ENCODE data around the gene ANKHD1.

DNA sequence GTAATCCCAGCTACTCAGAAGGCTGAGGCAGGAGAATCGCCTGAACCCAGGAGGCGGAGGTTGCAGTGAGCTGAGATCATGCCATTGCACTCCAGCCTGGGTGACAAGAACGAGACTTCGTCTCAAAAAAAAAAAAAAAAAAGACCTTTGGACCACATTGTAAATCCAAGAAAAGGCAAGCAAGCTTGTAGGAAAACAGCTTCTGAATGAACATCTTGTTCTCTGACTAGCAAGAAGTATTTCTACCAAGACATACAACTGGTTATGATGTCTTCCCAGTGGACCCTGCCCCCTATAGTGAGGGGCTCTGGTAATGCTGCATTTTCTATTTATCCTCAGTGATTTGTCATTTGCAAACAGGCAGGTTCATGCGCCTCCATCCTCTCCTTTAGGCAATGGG, 141.3 kb downstream of the ANKHD1 start:
- TF ChIP-seq, protein P1, sequence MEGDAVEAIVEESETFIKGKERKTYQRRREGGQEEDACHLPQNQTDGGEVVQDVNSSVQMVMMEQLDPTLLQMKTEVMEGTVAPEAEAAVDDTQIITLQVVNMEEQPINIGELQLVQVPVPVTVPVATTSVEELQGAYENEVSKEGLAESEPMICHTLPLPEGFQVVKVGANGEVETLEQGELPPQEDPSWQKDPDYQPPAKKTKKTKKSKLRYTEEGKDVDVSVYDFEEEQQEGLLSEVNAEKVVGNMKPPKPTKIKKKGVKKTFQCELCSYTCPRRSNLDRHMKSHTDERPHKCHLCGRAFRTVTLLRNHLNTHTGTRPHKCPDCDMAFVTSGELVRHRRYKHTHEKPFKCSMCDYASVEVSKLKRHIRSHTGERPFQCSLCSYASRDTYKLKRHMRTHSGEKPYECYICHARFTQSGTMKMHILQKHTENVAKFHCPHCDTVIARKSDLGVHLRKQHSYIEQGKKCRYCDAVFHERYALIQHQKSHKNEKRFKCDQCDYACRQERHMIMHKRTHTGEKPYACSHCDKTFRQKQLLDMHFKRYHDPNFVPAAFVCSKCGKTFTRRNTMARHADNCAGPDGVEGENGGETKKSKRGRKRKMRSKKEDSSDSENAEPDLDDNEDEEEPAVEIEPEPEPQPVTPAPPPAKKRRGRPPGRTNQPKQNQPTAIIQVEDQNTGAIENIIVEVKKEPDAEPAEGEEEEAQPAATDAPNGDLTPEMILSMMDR (conservative IDR thresholded peaks at IDR 0.05; ENCODE audit: low read length), result no peak
- TF ChIP-seq EZH2phosphoT487 (IDR thresholded peaks at IDR 0.05; ENCODE audit: borderline replicate concordance), result no peak

All from Loucy (cell line).